KMS-11 (cell line): Measurements from ENCODE around the gene PHF5A.

Source experiments
- H2AFZ ChIP-seq: fragments of 200-600 bp; sonication (generic); 2 replicates; pipeline ENCODE4 v1.6.1; 2016; ENCODE audit warnings: antibody characterized with exemption, mixed run types, low read depth
- H3K27ac ChIP-seq: fragments of 200-600 bp; sonication (generic); 2 replicates; pipeline ENCODE4 v1.6.1; 2016; ENCODE audit warnings: mild to moderate bottlenecking, mixed run types
- H3K27me3 ChIP-seq: fragments of 200-600 bp; sonication (generic); 2 replicates; pipeline ENCODE4 v1.6.1; 2017; ENCODE audit warnings: mild to moderate bottlenecking, low read depth, mixed run types, moderate library complexity; ENCODE audit not compliant: insufficient read depth
- H3K36me3 ChIP-seq: fragments of 200-600 bp; sonication (generic); 2 replicates; pipeline ENCODE4 v1.6.1; 2017; ENCODE audit warnings: mild to moderate bottlenecking, mixed run types; ENCODE audit not compliant: insufficient read depth
- H3K4me1 ChIP-seq: fragments of 200-600 bp; sonication (generic); 2 replicates; pipeline ENCODE4 v1.6.1; 2016; ENCODE audit warnings: mild to moderate bottlenecking, low read depth, mixed run types; ENCODE audit not compliant: poor library complexity, severe bottlenecking
- H3K4me2 ChIP-seq: fragments of 200-600 bp; sonication (generic); 2 replicates; pipeline ENCODE4 v1.7.0; 2016; ENCODE audit warnings: mild to moderate bottlenecking, mixed run types
- H3K4me3 ChIP-seq: fragments of 200-600 bp; sonication (generic); IDR thresholded peaks from 2 replicates; pipeline ENCODE4 v1.6.1; 2017; ENCODE audit warnings: low read depth, low read length, mixed read lengths; ENCODE audit not compliant: insufficient read depth
- H3K79me2 ChIP-seq: fragments of 200-600 bp; sonication (generic); 2 replicates; pipeline ENCODE4 v1.6.1; 2016; ENCODE audit warnings: low read depth, mixed run types; ENCODE audit not compliant: insufficient read depth
- H3K9ac ChIP-seq: fragments of 200-600 bp; sonication (generic); 2 replicates; pipeline ENCODE4 v1.6.1; 2016; ENCODE audit warnings: mild to moderate bottlenecking, mixed run types
- H4K20me1 ChIP-seq: fragments of 200-600 bp; sonication (generic); 2 replicates; pipeline ENCODE4 v1.6.1; 2016; ENCODE audit warnings: mild to moderate bottlenecking, mixed run types; ENCODE audit not compliant: insufficient read depth
- CTCF ChIP-seq: fragments of 200-600 bp; sonication (generic); conservative IDR thresholded peaks from 2 replicates; pipeline ENCODE4 v1.6.1; 2017; ENCODE audit warnings: low read depth, mild to moderate bottlenecking, antibody characterized with exemption, low read length, moderate library complexity, mixed read lengths

Gene PHF5A

GRCh38 chr22:41474872-41475451, 6.5 kb upstream of the PHF5A start:
- no peaks in the 10 kb centered on the region for H4K20me1 ChIP-seq
- no peak overlapping the region for H3K4me2 ChIP-seq
- no peaks in the 10 kb centered on the region; the same call in 1 of the 2 replicates for H3K36me3 ChIP-seq
- no peak overlapping the region for H3K4me3 ChIP-seq
- peaks cover 97% of the 10 kb centered on the region for H3K79me2 ChIP-seq
- no peak overlapping the region for H3K9ac ChIP-seq
- H3K27me3 ChIP-seq: no peaks in the 10 kb centered on the region
- H2AFZ ChIP-seq: no peak overlapping the region
- peaks cover 31% of the 10 kb centered on the region for H3K4me1 ChIP-seq
- no peak overlapping the region for H3K27ac ChIP-seq
- no peak for TF ChIP-seq CTCF

- Histone ChIP-seq H3K4me2 (no peak overlapping the region), H3K4me1 (peaks cover 48% of the 10 kb centered on the region), H3K9ac (no peak overlapping the region), H3K27me3 (no peaks in the 10 kb centered on the region), H4K20me1 (no peaks in the 10 kb centered on the region), H3K27ac (no peak overlapping the region), H3K79me2 (peaks cover 89% of the 10 kb centered on the region), H2AFZ (no peak overlapping the region), H3K36me3 (peaks cover 5% of the 10 kb centered on the region; the same call in 1 of the 2 replicates), H3K4me3 (no peak overlapping the region)
- no peak for TF ChIP-seq CTCF
Measured at GRCh38 chr22:41471568-41471967, 3.1 kb upstream of the PHF5A start.

GRCh38 chr22:41470886-41471285, 2.4 kb upstream of the PHF5A start:
- H3K4me3 ChIP-seq: no peak overlapping the region
- H3K27me3 ChIP-seq: no peaks in the 10 kb centered on the region
- H2AFZ ChIP-seq: no peak overlapping the region
- H3K27ac ChIP-seq: no peak overlapping the region
- TF ChIP-seq CTCF: no peak
- peak overlapping the region; percentile 22; the same call in 1 of the 2 replicates for H3K4me2 ChIP-seq
- peaks cover 89% of the 10 kb centered on the region for H3K79me2 ChIP-seq
- H3K36me3 ChIP-seq: peaks cover 9% of the 10 kb centered on the region; the same call in 1 of the 2 replicates
- no peaks in the 10 kb centered on the region for H4K20me1 ChIP-seq
- peaks cover 52% of the 10 kb centered on the region for H3K4me1 ChIP-seq
- no peak overlapping the region for H3K9ac ChIP-seq

- H3K4me3 ChIP-seq: no peak overlapping the region
- H3K36me3 ChIP-seq: peaks cover 9% of the 10 kb centered on the region; the same call in 1 of the 2 replicates
- H3K4me1 ChIP-seq: peaks cover 45% of the 10 kb centered on the region
- TF ChIP-seq CTCF: no peak
- H3K9ac ChIP-seq: peak overlapping the region; percentile 86
- H3K27me3 ChIP-seq: no peaks in the 10 kb centered on the region
- H3K4me2 ChIP-seq: peak overlapping the region; percentile 86
- H4K20me1 ChIP-seq: no peaks in the 10 kb centered on the region
- H2AFZ ChIP-seq: peak overlapping the region; percentile 84; the same call in 1 of the 2 replicates
- H3K27ac ChIP-seq: peak overlapping the region; percentile 90
- H3K79me2 ChIP-seq: peaks cover 76% of the 10 kb centered on the region
Measured at GRCh38 chr22:41469218-41469851, 843 bp upstream of the PHF5A start.
